HK-2 (cell line): ENCODE results near the gene LAMB1.
"Not testable (repeated sequence)": the region's sequence is repeated elsewhere in the genome, so short reads cannot be mapped to it uniquely, and the experiment has no call there.

Experiments used
- DNase-seq: peaks from one replicate; pipeline ENCODE4 v3.0.0-alpha.2; 2018; ENCODE audit not compliant: unreplicated experiment

LAMB1 gene

GRCh38 chr7:107917763-107918651 lies 85.0 kb downstream of the LAMB1 start:
- DNase-seq: no peak

GRCh38 chr7:107915541-107915940 lies 87.4 kb downstream of the LAMB1 start:
- no peak for DNase-seq

- no peak for DNase-seq
Measured at GRCh38 chr7:107914831-107915230, 88.1 kb downstream of the LAMB1 start.

DNA sequence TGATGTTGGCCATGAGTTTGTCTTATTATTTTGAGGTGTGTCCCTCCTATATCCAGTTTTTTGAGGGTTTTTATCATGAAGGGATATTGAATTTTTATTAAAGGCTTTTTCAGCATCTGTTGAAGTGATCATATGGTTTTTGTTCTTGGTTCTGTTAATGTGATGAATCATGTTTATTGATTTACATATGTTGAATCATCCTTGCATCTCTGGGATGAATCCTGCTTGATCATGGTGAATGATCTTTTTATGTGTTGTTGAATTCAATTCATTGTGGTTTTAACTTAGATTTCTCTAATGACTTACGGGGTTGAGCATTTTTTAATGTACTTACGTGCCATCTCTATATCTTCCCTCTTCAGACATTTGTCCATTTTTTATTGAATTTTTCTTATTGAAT lies 89.1 kb downstream of the LAMB1 start:
- DNase-seq: no peak

DNA sequence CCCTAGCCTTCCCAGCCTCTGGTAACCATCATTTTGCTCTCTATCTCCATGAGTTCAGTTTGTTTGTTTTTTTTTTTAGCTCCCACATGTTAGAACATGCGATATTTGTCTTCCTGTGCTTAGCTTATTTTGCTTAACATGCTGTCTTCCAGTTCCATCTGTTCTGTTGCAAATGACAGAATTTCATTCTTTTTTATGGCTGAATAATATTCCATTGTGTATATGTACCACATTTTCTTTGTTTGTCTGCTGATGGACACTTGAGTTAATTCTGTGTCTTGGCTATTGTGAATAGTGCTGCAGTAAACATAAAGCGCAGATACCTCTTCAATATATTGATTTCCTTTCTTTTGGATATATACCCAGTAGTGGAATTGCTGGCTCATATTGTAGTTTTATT lies 91.0 kb downstream of the LAMB1 start:
- DNase-seq: no peak

- DNase-seq: no peak
Measured at GRCh38 chr7:107909445-107909844, 93.5 kb downstream of the LAMB1 start.

DNA sequence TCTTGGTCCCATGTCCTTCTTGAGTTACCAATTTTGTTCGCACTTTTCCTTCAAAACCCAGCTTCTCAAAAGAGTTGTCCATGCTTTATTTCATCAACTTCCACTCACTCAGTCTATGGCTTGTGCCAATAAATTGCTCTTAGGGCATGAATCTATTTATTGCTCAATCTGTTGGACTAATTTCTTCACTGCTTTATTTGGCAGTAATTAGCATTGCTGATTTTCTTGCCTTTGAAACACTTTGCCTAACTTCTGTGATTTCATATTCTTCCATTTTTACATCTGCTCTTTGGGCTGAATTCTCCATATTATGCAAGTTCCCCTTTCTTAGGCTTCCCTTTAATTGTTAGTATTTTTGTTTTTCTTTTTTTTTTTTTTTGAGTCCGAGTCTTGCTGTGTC lies 95.2 kb downstream of the LAMB1 start:
- no peak for DNase-seq

DNA sequence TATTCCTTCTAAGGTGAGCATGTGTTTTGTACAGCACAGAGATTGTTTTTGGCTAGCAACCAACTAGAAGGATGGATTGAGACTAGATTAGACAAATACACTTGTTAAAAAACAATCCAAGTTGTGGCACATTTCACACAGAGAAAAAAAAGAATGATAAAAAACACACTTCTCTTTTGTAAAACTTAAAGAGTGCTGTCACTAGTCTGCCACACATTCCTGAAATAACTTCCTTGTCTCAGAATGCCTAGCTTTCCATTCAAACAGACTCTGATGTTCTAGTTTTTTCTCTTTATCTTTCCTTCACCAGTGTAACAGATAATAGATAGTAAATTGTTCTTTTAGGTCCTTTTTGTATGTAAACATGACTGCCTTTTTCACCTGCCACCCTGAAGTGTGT lies 100.6 kb downstream of the LAMB1 start:
- no peak for DNase-seq

- no peak for DNase-seq
Measured at GRCh38 chr7:107900496-107901015, 102.4 kb downstream of the LAMB1 start.

DNA sequence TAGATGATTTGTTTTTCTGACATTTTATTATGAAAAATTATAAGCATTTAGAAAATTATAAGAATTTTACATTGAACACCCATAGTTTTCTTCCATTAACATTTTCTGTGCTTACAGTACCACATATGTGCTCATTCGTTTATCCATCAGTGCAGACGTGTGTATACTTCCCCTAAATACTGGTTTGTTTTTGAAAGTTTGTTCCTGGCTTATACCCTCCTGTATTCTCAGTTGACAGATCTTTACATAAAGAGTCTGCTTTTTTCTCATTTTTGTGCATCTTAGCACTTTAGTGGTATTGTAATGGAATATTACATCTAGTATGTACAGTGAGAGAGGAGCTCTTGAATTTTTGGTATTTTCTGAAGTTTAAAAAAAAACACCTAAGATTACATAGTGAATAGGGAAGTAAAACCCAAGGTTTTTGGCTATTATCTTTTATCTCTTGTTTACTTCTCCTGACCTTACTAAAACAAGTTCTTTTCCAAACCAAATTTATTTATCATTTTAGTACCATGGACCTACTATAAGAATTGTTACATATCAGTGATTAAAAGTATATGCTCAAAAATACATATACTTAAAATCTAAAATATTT lies 103.9 kb downstream of the LAMB1 start:
- DNase-seq: no peak

GRCh38 chr7:107892367-107892741 lies 110.6 kb downstream of the LAMB1 start:
- not testable (repeated sequence) for DNase-seq

DNA sequence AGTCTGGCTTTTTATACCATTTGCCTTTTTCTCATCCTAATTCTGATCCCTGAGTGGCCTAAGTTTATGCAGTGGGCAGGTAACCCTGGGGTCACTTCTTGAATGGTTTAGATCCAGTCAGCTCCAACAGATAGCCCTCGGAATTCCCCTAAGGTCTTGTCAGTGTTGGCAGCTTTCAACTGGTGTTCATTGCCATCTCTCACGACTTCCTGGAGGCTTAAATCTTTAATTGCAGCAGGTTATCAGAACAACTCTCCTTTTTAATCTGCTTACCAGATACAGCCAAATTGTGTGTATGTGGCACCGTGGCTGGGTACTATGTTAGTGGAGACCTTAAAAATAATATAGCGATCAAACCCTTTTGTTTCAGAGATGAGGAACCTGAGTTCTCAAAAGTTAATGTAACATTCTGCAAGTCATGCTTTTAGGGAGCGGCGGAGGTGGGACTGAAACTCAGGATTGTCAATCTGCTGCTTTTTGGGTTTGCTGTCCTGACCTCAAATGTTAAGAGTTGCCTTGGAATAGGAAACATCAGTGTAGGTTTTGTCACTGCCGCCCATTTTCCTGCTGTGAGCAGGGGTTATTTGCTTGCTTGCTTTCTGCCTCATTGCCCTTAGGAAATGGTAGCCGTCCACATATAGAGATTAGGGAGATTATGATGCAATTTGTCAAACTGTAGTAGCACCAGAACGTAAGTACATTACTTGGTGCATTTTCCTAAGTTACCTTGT lies 111.2 kb downstream of the LAMB1 start:
- DNase-seq: no peak

DNA sequence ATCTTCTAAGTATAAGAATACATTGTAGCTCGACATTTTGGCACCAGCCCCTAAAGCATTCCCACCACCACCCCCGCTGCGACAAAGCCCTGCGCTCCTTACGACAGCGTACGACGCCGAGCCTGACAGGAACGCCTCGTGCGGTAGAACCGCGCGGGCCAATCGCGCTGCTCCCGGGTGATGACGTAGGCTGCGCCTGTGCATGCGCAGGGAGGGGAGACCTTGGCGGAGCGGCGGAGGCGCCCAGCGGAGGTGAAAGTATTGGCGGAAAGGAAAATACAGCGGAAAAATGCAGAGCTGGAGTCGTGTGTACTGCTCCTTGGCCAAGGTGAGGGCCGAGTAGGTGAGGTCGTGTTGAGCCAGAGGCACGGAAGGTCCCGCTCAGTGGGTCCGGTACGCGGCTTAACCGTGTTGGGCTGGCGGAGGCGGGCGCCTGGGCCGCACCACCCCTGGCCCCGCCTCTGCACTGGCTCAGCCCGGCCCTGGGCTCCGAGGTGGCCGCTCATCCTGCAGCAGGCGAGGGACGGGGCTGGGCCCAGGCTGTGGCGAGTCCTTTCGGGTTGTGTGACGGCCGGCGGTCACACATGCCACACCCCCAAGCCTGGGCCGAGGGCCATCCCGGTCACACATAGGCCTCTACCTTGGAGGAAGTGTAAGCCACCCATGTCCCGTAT lies 111.9 kb downstream of the LAMB1 start, which contains the start of gene DLD:
TSS of gene DLD (plus strand) at position 222 of the 674 bp plus-strand sequence. CDS start at position 290, 68 bp downstream.
- DNase-seq: peak; percentile 89

DNA sequence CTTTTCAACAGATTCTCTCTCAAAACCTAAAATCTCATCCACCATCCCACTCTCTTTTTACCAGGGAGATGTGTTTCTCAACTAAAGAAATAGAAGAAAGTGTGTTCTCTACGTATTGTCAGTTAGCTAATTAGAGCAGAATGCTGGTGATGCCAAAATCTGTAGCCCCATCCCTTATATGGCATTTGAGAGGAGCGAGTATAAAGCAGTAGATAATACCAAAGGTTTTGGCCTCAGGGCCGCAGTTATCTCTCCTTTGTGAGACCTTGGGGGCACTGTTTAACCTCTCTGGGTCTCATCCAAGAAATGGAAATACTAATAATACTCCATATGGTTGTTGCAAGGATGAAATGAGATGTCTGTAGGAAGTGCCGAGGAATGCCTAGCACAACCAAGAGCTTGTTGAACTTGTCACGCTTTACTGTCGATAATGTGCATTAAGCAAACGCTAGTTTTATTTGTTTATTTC lies 112.4 kb downstream of the LAMB1 start:
- no peak for DNase-seq

- DNase-seq: no peak
Measured at GRCh38 chr7:107889992-107890391, 113.0 kb downstream of the LAMB1 start.

DNA sequence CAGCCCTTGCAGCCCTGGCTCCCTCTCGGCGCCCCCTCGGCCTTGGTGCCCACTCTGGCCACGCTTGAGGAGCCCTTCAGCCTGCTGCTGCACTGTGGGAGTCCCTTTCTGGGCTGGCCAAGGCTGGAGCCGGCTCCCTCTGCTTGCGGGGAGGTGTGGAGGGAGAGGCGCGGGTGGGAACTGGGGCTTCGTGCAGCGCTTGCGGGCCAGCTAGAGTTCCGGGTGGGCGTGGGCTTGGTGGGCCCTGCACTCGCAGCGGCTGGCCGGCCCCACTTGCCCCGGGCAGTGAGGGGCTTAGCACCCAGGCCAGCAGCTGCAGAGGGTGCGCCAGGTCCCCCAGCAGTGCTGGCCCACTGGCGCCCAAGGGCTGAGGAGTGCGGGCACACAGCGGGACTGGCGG lies 115.1 kb downstream of the LAMB1 start:
- not testable (repeated sequence) for DNase-seq

GRCh38 chr7:107884066-107884818 lies 118.7 kb downstream of the LAMB1 start:
- no peak for DNase-seq

DNA sequence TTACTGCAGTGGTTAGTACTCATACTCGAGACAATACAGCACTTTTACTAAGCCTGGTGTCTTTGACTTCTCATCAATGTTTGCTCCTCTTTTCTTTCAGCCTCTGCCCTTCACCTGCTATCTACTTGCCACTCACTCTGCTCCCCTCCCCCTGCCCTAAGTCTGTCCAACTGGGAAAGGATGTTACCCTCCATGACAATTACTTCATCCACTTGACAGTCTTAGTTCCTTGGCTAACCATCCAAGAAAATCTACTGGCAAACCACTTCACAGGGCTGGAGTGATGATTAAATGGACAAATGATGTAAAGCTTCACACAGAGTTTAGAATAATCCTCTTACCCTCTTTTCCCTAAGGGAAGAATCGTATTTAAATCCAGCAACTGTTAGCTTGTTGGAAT lies 120.2 kb downstream of the LAMB1 start:
- peak; percentile 14 for DNase-seq

DNA sequence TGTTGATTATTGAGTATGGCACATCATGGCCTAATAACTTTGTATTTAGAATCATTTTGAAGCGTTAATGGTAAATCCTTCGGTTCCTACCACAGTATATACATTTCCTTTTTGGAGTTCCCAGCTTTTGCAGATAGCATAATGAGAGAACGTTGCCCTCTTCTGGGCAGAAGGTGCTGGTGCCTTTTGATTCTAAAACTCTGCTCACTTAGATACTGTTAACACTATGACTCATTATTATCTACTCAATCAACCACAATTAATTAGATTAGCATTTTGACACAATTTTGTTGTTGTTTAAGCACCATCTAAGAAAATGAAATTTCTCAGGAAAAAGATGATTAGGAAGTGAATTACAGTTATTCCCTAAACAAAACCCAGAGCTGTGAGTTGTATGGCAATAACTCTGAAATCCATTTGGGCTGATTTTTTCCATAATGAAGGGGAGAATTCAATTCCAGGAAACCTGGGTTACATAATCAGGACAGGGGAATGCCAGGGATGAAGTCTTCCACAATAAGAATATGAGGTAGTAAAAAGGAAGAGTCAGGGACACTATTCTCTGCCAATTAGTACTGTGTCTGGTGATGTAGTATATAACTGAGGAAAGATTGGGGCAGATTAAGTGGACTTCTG lies 123.4 kb downstream of the LAMB1 start:
- no peak for DNase-seq

GRCh38 chr7:107878636-107879035 lies 124.3 kb downstream of the LAMB1 start:
- no peak for DNase-seq
